ENCODE results near the gene COG1.

DNA sequence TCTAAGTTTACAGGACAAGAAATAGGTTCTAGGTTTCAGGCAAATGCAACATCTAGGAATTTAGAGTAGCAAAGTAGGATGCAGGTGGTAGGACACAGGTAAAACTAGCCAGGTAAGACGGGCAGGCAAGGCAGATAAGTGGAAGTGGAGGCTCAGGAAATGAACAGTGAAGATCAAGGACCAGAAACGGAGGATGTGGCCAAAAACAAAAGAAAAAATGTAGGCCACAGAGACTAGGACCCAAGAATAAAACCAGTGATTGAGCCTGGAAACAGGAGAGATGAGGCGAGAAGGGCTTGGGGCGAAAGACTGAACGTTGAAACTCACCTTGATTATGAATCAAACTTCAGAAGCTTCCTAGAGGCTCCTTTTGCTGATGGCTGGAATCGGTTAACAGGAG lies 44.9 kb downstream of the COG1 start:
- no peak for TF ChIP-seq POLR2A (IDR thresholded peaks at IDR 0.05)
- TF ChIP-seq, protein P1, sequence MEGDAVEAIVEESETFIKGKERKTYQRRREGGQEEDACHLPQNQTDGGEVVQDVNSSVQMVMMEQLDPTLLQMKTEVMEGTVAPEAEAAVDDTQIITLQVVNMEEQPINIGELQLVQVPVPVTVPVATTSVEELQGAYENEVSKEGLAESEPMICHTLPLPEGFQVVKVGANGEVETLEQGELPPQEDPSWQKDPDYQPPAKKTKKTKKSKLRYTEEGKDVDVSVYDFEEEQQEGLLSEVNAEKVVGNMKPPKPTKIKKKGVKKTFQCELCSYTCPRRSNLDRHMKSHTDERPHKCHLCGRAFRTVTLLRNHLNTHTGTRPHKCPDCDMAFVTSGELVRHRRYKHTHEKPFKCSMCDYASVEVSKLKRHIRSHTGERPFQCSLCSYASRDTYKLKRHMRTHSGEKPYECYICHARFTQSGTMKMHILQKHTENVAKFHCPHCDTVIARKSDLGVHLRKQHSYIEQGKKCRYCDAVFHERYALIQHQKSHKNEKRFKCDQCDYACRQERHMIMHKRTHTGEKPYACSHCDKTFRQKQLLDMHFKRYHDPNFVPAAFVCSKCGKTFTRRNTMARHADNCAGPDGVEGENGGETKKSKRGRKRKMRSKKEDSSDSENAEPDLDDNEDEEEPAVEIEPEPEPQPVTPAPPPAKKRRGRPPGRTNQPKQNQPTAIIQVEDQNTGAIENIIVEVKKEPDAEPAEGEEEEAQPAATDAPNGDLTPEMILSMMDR (IDR thresholded peaks at IDR 0.05) = no peak
